ENCODE measurements around the gene HAGH.

Gene HAGH

GRCh38 chr16:1851793-1852192 is 25.2 kb upstream of the HAGH start:
- peaks cover 9% of the 10 kb centered on the region for H3K27me3 Mint-ChIP-seq (ENCODE audit: low read depth)
- no peak overlapping the region for H3K4me3 Mint-ChIP-seq
- H3K36me3 Mint-ChIP-seq (ENCODE audit: low read depth), result no peaks in the 10 kb centered on the region
- no peaks in the 10 kb centered on the region for H3K9me3 Mint-ChIP-seq
- no peak overlapping the region for H3K27ac Mint-ChIP-seq
- peaks cover 13% of the 10 kb centered on the region for H3K4me1 Mint-ChIP-seq (ENCODE audit: low read depth)

DNA sequence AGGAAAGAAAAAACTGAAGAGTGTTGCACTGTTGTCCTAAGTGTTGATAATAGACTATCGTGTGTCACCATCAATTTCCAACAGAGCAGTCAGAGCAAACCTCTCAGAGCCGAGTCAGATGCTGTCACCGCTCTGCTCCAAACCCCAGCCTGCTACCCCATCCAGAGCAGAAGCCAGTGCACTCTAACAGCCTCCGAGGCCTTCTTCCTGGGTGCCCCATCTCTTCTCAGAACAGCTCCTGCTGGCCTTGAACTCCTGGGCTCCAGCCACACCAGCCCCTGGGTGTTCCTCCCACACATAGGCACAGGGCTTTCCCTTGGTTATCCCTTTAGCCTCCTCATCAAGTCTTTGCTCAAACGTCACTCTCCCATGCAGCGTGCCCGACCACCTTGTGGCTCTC is 24.4 kb upstream of the HAGH start:
- Mint-ChIP-seq H3K4me3 (no peak overlapping the region), H3K36me3 (ENCODE audit: low read depth) (no peaks in the 10 kb centered on the region), H3K27me3 (ENCODE audit: low read depth) (peaks cover 9% of the 10 kb centered on the region), H3K4me1 (ENCODE audit: low read depth) (peaks cover 13% of the 10 kb centered on the region), H3K27ac (no peak overlapping the region), H3K9me3 (no peaks in the 10 kb centered on the region)

- no peak overlapping the region for H3K4me3 Mint-ChIP-seq
- H3K27ac Mint-ChIP-seq, result no peak overlapping the region
- H3K4me1 Mint-ChIP-seq (ENCODE audit: low read depth), result no peaks in the 10 kb centered on the region
- H3K9me3 Mint-ChIP-seq, result no peaks in the 10 kb centered on the region
- peaks cover 8% of the 10 kb centered on the region for H3K27me3 Mint-ChIP-seq (ENCODE audit: low read depth)
- no peaks in the 10 kb centered on the region for H3K36me3 Mint-ChIP-seq (ENCODE audit: low read depth)
Observed at GRCh38 chr16:1846416-1846815, 19.8 kb upstream of the HAGH start.

- Mint-ChIP-seq H3K27me3 (ENCODE audit: low read depth) (peaks cover 4% of the 10 kb centered on the region), H3K36me3 (ENCODE audit: low read depth) (no peaks in the 10 kb centered on the region), H3K9me3 (no peaks in the 10 kb centered on the region), H3K4me3 (no peak overlapping the region), H3K4me1 (ENCODE audit: low read depth) (no peaks in the 10 kb centered on the region), H3K27ac (no peak overlapping the region)
Observed at GRCh38 chr16:1845985-1846384, 19.4 kb upstream of the HAGH start.

DNA sequence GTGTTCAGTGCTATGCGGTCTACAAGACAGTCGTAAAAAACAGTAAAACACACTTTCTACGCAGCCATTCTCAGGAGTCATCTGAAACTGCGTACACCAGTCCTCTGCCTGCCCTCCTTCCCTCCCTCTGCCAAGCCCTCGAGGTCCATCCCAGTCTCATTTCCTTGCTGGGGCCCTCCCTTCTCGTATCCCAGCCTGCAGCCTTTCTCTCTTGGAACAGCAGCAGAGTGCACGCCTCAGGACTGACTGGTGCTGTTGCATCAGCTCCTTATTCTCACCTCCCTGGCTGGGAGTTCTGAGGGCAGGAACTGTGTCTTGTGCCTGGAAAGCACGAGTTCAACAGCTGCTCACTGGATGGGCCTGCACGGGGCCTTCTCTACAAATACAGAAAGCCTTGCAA is 12.9 kb upstream of the HAGH start:
- Mint-ChIP-seq H3K27ac (no peak overlapping the region), H3K9me3 (no peaks in the 10 kb centered on the region), H3K4me3 (no peak overlapping the region), H3K36me3 (ENCODE audit: low read depth) (no peaks in the 10 kb centered on the region), H3K27me3 (ENCODE audit: low read depth) (no peaks in the 10 kb centered on the region), H3K4me1 (ENCODE audit: low read depth) (peaks cover 4% of the 10 kb centered on the region)

DNA sequence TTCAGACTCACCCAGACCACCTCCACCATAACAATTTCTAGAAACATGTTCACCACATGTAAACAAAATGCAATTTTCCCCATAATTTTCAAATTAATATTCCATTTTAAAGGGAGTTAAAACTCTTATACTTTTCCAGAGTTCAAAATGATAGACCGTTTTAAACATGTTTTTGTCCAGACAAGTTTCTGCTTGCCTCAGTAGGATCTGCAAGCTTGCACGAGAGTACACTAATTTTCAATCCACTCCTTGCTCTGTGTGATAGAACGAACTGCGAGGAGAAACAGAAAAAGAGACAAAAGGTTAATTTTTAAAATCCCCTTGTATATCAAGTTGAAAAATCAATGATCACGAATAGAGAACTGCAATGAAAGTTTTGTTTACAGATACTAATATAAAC is 7.5 kb upstream of the HAGH start:
- peaks cover 3% of the 10 kb centered on the region for H3K36me3 Mint-ChIP-seq (ENCODE audit: low read depth)
- no peak overlapping the region for H3K4me3 Mint-ChIP-seq
- H3K4me1 Mint-ChIP-seq (ENCODE audit: low read depth), result peaks cover 4% of the 10 kb centered on the region
- no peaks in the 10 kb centered on the region for H3K27me3 Mint-ChIP-seq (ENCODE audit: low read depth)
- no peak overlapping the region for H3K27ac Mint-ChIP-seq
- H3K9me3 Mint-ChIP-seq, result no peaks in the 10 kb centered on the region

GRCh38 chr16:1832838-1833454 is 6.3 kb upstream of the HAGH start:
- H3K27ac Mint-ChIP-seq, result no peak overlapping the region
- peaks cover 3% of the 10 kb centered on the region for H3K36me3 Mint-ChIP-seq (ENCODE audit: low read depth)
- H3K4me3 Mint-ChIP-seq, result no peak overlapping the region
- peaks cover 8% of the 10 kb centered on the region for H3K4me1 Mint-ChIP-seq (ENCODE audit: low read depth)
- no peaks in the 10 kb centered on the region for H3K9me3 Mint-ChIP-seq
- no peaks in the 10 kb centered on the region for H3K27me3 Mint-ChIP-seq (ENCODE audit: low read depth)

DNA sequence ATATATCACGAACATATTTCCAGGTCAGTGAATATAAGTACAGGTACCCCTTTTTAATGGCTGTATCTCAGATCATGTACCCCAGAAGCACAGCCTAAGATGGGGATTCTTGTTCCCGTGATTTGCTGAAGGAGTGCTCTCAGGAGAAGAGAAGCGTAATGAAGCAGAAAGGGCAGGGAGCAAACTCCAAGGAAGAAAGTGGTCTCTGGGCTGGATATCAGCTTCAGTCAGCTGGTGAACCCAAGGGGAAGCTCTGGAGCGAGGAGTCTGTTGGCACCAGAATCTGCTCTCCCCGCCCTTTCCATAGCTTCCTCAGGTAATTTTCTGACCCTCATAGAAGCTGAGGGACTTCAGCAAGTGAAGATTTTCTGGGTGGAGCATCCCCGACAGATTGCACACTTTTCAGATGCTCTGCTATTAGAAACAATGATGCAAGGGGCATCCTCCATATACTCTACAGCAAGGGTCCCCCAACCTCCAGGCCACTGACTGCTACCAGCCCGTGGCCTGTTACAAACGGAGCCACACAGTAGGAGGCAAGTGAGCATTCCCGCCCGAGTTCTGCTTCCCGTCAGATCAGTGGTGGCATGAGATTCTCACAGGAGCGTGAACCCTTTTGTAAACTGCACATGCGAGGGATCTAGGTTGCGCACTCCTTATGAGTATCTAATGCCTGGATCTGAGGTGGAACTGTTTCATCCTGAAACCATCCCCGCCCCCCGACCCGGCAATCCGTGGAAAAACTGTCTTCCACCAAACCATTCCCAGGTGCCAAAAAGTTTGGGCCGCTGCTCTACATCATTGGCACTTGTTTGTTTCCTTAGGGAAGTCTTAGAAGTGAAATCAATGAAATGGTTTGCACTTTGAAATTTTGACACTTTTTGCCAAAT is 4.8 kb upstream of the HAGH start:
- Mint-ChIP-seq H3K27me3 (ENCODE audit: low read depth) (no peaks in the 10 kb centered on the region), H3K9me3 (no peaks in the 10 kb centered on the region), H3K4me1 (ENCODE audit: low read depth) (peaks cover 16% of the 10 kb centered on the region), H3K27ac (no peak overlapping the region), H3K4me3 (no peak overlapping the region), H3K36me3 (ENCODE audit: low read depth) (peaks cover 3% of the 10 kb centered on the region)

GRCh38 chr16:1830213-1830612 is 3.6 kb upstream of the HAGH start:
- Mint-ChIP-seq H3K36me3 (ENCODE audit: low read depth) (peaks cover 3% of the 10 kb centered on the region), H3K4me3 (no peak overlapping the region), H3K9me3 (no peaks in the 10 kb centered on the region), H3K27ac (no peak overlapping the region), H3K4me1 (ENCODE audit: low read depth) (peaks cover 22% of the 10 kb centered on the region), H3K27me3 (ENCODE audit: low read depth) (no peaks in the 10 kb centered on the region)

DNA sequence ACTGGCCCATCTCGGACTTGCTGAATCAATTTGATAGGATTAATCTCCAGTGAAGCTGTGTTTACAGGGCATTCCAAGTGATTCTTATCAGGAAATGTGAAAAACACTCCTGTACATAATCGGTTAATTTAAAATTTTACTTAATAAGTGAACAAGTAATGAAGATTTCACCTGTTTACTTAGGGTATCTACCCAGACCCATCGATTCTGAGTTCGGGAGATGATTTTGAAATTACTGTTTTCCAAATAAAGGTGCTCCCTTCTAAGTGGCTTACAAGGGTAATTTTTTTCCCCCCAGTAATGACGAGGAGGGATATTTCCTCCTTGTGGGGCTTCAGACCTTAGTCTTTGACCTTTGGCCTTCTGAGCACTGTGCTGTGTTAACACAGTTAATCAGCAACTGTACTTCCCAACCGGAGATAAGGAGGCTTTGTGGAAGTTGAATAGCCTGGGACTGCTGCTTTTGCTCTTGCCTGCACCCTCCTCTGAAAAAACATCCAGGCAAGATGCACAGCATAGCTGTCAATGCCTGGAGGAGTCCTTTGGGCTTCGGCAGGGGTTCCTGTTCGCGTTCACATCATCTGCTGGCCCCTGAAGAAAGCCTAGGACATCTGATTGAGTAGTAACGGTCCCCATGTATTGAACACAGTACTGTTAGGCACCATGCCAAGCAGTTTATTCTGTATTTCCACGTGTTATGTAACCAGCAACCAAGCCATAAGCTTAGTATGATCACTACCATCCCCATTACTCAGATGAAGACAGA is 2.2 kb upstream of the HAGH start:
- Mint-ChIP-seq H3K27me3 (ENCODE audit: low read depth) (no peaks in the 10 kb centered on the region), H3K4me3 (peak overlapping the region; percentile 38), H3K9me3 (no peaks in the 10 kb centered on the region), H3K4me1 (ENCODE audit: low read depth) (peaks cover 28% of the 10 kb centered on the region), H3K36me3 (ENCODE audit: low read depth) (peaks cover 3% of the 10 kb centered on the region), H3K27ac (no peak overlapping the region)

DNA sequence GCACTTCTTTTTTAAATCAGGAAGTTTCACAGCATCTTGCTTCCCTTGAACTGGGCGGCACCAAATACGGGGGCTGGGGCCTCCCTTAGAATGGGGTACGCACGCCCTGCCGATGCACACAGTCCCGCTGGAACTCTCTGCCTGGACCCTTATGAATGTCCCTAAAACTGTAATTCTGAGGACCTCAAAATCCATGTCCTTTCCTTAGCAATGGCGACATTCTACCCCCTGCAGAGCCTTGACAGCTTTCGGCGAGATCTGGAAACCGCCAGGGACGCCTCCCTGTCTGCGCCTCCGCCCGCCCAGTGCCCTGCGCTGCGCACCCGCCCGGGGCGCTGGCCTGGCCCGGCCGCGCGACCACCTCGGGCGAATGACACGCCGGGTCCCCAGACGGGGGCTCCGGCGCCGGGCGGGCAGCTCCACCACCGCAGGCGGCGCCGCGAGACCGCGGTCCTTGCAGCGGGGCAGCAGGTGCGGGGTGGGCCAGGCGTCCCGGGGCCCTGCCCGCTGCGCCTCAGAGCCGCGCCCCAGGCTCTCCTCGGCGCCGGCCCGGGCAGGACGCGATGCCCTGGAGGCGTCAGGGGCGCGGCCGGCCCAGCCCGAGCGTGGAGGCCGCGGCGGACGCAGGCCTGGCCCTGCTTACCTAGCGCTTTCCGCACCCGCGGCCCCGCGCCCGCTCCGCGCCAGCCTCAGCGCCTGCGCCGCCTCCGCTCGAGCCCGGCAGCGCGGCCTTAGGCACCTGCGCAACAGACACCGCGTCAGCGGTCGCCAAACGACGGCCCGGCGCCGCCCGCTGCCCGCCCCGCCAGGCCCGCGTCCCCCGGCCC is 548 bp downstream of the HAGH start:
- Mint-ChIP-seq H3K36me3 (ENCODE audit: low read depth) (peaks cover 3% of the 10 kb centered on the region), H3K27ac (peak overlapping the region; percentile 80), H3K4me3 (peak overlapping the region; percentile 83), H3K27me3 (ENCODE audit: low read depth) (no peaks in the 10 kb centered on the region), H3K9me3 (no peaks in the 10 kb centered on the region), H3K4me1 (ENCODE audit: low read depth) (peaks cover 28% of the 10 kb centered on the region)

DNA sequence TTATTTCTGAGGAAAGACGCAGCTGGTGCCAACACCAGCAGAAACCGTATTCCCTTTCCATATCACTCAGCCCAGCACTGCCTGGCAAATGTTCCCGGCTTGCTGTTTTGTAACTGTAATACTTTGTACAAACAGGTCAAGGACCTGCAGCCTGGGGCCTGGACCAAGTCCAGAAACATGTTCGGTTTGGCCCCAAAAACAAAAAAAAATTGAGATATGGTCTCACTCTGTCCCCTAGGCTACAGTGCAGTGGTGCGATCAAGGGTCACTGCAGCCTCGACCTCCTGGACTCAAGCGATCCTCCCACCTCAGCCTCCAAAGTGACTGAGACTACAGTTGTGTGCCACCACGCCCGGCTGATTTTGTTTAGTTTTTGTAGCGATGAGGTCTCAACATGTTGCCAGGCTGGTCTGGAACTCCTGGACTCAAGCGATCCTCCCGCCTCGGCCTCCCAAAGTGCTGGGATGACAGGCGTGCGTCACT is 1.2 kb downstream of the HAGH start:
- Mint-ChIP-seq H3K4me3 (peak overlapping the region; percentile 83), H3K36me3 (ENCODE audit: low read depth) (no peaks in the 10 kb centered on the region), H3K27ac (peak overlapping the region; percentile 80), H3K27me3 (ENCODE audit: low read depth) (no peaks in the 10 kb centered on the region), H3K9me3 (no peaks in the 10 kb centered on the region), H3K4me1 (ENCODE audit: low read depth) (peaks cover 27% of the 10 kb centered on the region)

- Mint-ChIP-seq H3K4me1 (ENCODE audit: low read depth) (peaks cover 22% of the 10 kb centered on the region), H3K9me3 (no peaks in the 10 kb centered on the region), H3K36me3 (ENCODE audit: low read depth) (peaks cover 2% of the 10 kb centered on the region), H3K27me3 (ENCODE audit: low read depth) (no peaks in the 10 kb centered on the region), H3K4me3 (peak overlapping the region; percentile 1), H3K27ac (no peak overlapping the region)
Observed at GRCh38 chr16:1823821-1824220, 2.8 kb downstream of the HAGH start.

GRCh38 chr16:1822801-1823200 is 3.8 kb downstream of the HAGH start:
- Mint-ChIP-seq H3K36me3 (ENCODE audit: low read depth) (peaks cover 2% of the 10 kb centered on the region), H3K4me3 (no peak overlapping the region), H3K4me1 (ENCODE audit: low read depth) (peaks cover 20% of the 10 kb centered on the region), H3K27ac (no peak overlapping the region), H3K27me3 (ENCODE audit: low read depth) (no peaks in the 10 kb centered on the region), H3K9me3 (no peaks in the 10 kb centered on the region)

Data from T-helper 1 cell treated with Interleukin-12 subunit alpha and Interleukin-12 subunit beta and Interleukin-4 antibody, amounts not matched to agents 30 μg/mL and 1 μg/mL, for 36 hours (primary cell).